Measurements from ENCODE around the gene RCCD1.

RCCD1 gene

DNA sequence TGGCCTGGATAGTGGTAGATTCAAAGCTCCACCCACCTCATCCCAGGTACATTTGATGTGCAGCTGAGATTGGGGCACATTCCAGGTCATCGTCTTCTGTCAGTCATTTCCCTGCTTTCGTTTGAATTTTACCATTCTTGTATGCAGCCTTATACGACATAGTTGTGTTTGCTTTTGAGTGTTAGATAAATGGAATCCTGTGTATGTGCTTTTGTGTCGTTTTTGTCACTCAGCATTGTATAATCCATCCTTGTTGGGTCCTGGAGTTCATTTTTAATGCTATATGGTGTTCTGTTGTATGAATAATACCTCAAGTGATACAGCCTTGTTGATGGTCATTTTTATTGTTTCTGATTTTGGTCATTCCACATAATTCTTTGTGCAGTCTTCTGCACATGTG, 7.3 kb downstream of the RCCD1 start:
- peaks cover 8% of the 10 kb centered on the region for H3K4me1 Mint-ChIP-seq
- H3K36me3 Mint-ChIP-seq = peaks cover 3% of the 10 kb centered on the region
- H3K4me3 Mint-ChIP-seq = no peak overlapping the region
- no peaks in the 10 kb centered on the region for H3K9me3 Mint-ChIP-seq
- H3K27ac Mint-ChIP-seq = no peak overlapping the region
- H3K27me3 Mint-ChIP-seq = no peaks in the 10 kb centered on the region

GRCh38 chr15:90966262-90966661, 11.6 kb downstream of the RCCD1 start:
- H3K4me3 Mint-ChIP-seq = no peak overlapping the region
- H3K9me3 Mint-ChIP-seq = no peaks in the 10 kb centered on the region
- peaks cover 3% of the 10 kb centered on the region for H3K36me3 Mint-ChIP-seq
- no peak overlapping the region for H3K27ac Mint-ChIP-seq
- H3K27me3 Mint-ChIP-seq = no peaks in the 10 kb centered on the region
- H3K4me1 Mint-ChIP-seq = peaks cover 4% of the 10 kb centered on the region

DNA sequence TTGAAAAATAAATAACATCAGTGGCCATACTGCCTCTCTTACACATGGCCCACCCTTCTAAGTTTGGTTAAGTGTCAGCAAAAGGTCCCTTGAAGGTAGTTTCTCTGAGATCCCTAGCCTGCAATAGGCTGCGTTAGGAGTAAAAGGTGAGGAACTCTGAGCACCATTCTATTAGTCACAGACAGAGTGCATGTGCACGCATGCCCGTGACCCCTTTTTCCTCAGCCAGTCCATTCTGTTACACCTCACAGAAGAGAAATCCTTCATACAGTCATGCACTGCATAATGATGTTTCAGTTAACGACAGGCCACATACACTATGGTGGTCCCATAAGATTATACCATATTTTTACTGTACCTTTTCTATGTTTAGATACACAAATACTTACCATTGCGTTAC, 12.5 kb downstream of the RCCD1 start:
- H3K4me1 Mint-ChIP-seq = peaks cover 2% of the 10 kb centered on the region
- H3K4me3 Mint-ChIP-seq = no peak overlapping the region
- no peak overlapping the region for H3K27ac Mint-ChIP-seq
- peaks cover under 1% of the 10 kb centered on the region for H3K36me3 Mint-ChIP-seq
- H3K9me3 Mint-ChIP-seq = no peaks in the 10 kb centered on the region
- H3K27me3 Mint-ChIP-seq = no peaks in the 10 kb centered on the region

GRCh38 chr15:90968434-90968833, 13.8 kb downstream of the RCCD1 start:
- H3K9me3 Mint-ChIP-seq = no peaks in the 10 kb centered on the region
- H3K4me3 Mint-ChIP-seq = no peak overlapping the region
- no peaks in the 10 kb centered on the region for H3K27me3 Mint-ChIP-seq
- H3K4me1 Mint-ChIP-seq = no peaks in the 10 kb centered on the region
- no peaks in the 10 kb centered on the region for H3K36me3 Mint-ChIP-seq
- no peak overlapping the region for H3K27ac Mint-ChIP-seq

GRCh38 chr15:90970274-90970673, 15.6 kb downstream of the RCCD1 start:
- no peaks in the 10 kb centered on the region for H3K27me3 Mint-ChIP-seq
- no peak overlapping the region for H3K27ac Mint-ChIP-seq
- H3K4me1 Mint-ChIP-seq = no peaks in the 10 kb centered on the region
- H3K36me3 Mint-ChIP-seq = peaks cover 5% of the 10 kb centered on the region
- no peaks in the 10 kb centered on the region for H3K9me3 Mint-ChIP-seq
- no peak overlapping the region for H3K4me3 Mint-ChIP-seq

- Mint-ChIP-seq H3K9me3 (no peaks in the 10 kb centered on the region), H3K4me1 (no peaks in the 10 kb centered on the region), H3K4me3 (no peak overlapping the region), H3K27ac (no peak overlapping the region), H3K36me3 (peaks cover 5% of the 10 kb centered on the region), H3K27me3 (no peaks in the 10 kb centered on the region)
Measured at GRCh38 chr15:90972133-90972532, 17.4 kb downstream of the RCCD1 start.

DNA sequence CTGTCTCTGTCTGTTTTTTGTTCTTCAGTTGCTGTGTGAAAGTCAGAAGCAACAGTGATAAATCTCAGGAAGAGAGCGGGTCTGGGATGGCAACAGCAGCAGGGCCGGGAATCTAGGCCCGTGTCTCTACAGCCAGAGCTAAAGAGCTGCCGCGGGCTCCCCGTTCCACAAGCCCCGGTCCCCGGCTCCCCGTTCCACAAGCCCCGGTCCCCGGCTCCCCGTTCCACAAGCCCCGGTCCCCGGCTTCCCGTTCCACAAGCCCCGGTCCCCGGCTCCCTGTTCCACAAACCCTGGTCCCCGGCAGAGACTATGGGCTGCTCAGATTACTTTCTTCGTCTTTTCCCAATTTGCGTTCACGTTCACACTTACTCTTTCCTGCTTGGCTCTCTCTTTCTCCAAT, 19.5 kb downstream of the RCCD1 start:
- H3K27ac Mint-ChIP-seq = no peak overlapping the region
- H3K9me3 Mint-ChIP-seq = no peaks in the 10 kb centered on the region
- H3K36me3 Mint-ChIP-seq = peaks cover 7% of the 10 kb centered on the region
- no peaks in the 10 kb centered on the region for H3K27me3 Mint-ChIP-seq
- no peak overlapping the region for H3K4me3 Mint-ChIP-seq
- H3K4me1 Mint-ChIP-seq = no peaks in the 10 kb centered on the region

GRCh38 chr15:90979582-90979981, 24.9 kb downstream of the RCCD1 start:
- Mint-ChIP-seq H3K4me3 (no peak overlapping the region), H3K27ac (no peak overlapping the region), H3K36me3 (peaks cover 2% of the 10 kb centered on the region), H3K4me1 (no peaks in the 10 kb centered on the region), H3K9me3 (no peaks in the 10 kb centered on the region), H3K27me3 (no peaks in the 10 kb centered on the region)

DNA sequence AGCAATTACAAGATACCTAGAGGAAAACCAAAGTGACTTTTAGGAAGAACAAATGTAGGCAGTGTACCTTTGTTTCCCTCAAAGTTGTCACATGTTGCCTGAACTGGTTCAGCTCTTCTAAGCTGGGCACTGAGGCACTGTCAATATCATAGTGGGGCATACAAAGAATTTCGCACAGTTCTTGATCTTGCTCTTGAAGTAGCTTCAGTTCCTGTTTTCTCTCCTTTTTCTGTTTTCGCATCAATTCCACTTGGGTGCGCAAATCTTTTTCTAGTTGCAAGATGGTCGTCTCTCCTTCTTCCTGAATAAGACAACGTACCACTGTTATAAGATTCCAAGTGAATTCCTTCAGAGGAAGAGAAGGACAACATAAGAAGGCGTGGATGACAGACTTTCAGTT, 27.0 kb downstream of the RCCD1 start:
- Mint-ChIP-seq H3K27ac (no peak overlapping the region), H3K36me3 (peaks cover 2% of the 10 kb centered on the region)

GRCh38 chr15:90982135-90982534, 27.5 kb downstream of the RCCD1 start:
- H3K27me3 Mint-ChIP-seq = no peaks in the 10 kb centered on the region
- no peaks in the 10 kb centered on the region for H3K9me3 Mint-ChIP-seq
- H3K36me3 Mint-ChIP-seq = peaks cover 2% of the 10 kb centered on the region
- no peak overlapping the region for H3K4me3 Mint-ChIP-seq
- H3K4me1 Mint-ChIP-seq = no peaks in the 10 kb centered on the region
- H3K27ac Mint-ChIP-seq = no peak overlapping the region

More for the DNA sequence above, 27.0 kb downstream of the RCCD1 start:
- no peaks in the 10 kb centered on the region for H3K4me1 Mint-ChIP-seq
- no peaks in the 10 kb centered on the region for H3K9me3 Mint-ChIP-seq
- no peak overlapping the region for H3K4me3 Mint-ChIP-seq
- H3K27me3 Mint-ChIP-seq = no peaks in the 10 kb centered on the region

GRCh38 chr15:90986790-90987507, 32.3 kb downstream of the RCCD1 start:
- H3K4me3 Mint-ChIP-seq = no peak overlapping the region

DNA sequence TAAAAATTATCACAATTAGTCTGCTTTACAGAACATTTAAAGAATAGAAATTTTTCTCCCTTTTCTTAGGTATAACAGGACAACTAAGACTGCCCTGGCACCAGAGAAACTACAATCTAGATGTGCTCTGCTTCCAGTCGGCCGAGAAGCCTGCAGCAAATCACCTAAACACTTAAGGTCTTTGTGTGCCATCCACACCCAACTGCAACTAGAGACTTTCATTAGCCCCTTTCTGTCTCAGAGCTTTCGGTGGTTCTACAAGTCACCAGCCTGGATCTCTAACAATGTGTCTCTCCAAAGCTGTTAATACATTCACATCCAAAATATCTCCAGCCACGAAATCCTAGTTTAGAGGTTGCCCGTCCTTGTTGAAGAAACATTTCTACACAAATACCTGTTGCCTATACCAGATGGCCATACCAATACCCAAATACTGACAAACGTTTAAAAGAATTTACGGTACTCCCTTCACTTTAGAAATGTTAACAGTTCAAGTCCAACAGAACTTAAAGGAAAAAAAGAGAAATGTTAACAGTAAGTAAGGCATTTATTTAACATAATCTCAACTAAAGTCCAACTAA, 33.0 kb downstream of the RCCD1 start:
- peaks cover 5% of the 10 kb centered on the region for H3K4me1 Mint-ChIP-seq
- no peaks in the 10 kb centered on the region for H3K36me3 Mint-ChIP-seq
- no peak overlapping the region for H3K27ac Mint-ChIP-seq
- no peaks in the 10 kb centered on the region for H3K9me3 Mint-ChIP-seq
- no peaks in the 10 kb centered on the region for H3K27me3 Mint-ChIP-seq
- no peak overlapping the region for H3K4me3 Mint-ChIP-seq

More at GRCh38 chr15:90986790-90987507, 32.3 kb downstream of the RCCD1 start:
- Mint-ChIP-seq H3K27me3 (no peaks in the 10 kb centered on the region), H3K9me3 (no peaks in the 10 kb centered on the region), H3K4me1 (peaks cover 5% of the 10 kb centered on the region), H3K36me3 (no peaks in the 10 kb centered on the region), H3K27ac (no peak overlapping the region)

DNA sequence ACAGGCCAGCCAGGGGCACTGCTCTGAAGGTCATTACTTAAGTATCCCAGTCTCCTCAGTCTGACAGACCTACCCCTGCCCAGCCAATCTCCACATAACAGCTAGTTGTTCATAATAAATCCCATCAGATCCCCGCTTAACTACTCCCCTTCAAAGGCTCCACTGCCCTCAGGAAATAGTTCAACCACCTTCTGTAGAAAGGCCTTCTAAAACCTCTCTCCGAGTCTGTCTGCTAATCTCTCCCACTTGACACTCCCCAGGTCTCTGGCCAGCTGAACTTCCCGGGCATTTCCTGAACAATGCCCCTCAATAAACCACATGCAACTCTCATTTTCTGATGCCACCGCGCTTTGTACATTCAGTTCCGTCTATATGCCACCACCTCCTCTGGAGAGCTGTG, 33.6 kb downstream of the RCCD1 start:
- H3K4me1 Mint-ChIP-seq = peaks cover 5% of the 10 kb centered on the region

DNA sequence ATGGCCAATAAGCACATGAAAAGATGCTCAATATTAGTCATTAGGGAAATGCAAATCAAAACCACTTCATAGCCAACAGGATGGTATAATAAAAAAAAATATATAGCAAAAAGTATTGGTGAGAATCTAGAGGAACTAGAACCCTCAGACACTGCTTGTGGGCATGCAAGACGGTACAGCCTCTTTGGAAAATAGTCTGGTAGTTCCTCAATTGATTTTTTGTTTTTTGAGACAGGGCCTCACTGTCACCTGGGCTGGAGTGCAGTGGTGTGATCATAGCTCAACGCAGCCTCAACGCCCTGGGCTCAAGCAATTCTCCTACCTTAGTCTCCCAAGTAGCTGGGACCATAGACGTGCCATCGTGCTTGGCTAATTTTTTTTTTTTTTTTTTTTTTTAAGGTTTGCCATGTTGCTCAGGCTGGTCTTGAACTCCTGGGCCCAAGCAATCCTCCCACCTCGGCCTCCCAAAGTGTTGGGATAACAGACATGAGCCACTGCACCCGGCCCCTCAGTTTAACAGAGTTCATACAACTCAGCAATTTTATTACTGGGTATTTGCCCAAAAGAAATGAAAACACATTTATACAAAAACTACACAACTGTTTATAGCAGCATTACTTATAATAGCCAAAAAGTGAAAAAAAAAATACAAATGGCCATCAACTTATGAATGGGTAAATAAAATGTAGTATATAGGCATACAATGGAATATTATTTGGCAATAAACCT, 34.5 kb downstream of the RCCD1 start:
- no peak overlapping the region for H3K4me3 Mint-ChIP-seq
- no peaks in the 10 kb centered on the region for H3K36me3 Mint-ChIP-seq
- no peak overlapping the region for H3K27ac Mint-ChIP-seq
- H3K4me1 Mint-ChIP-seq = peaks cover 9% of the 10 kb centered on the region
- no peaks in the 10 kb centered on the region for H3K27me3 Mint-ChIP-seq
- H3K9me3 Mint-ChIP-seq = no peaks in the 10 kb centered on the region

More for the DNA sequence above, 33.6 kb downstream of the RCCD1 start:
- Mint-ChIP-seq H3K27me3 (no peaks in the 10 kb centered on the region), H3K27ac (no peak overlapping the region), H3K36me3 (no peaks in the 10 kb centered on the region), H3K4me3 (no peak overlapping the region), H3K9me3 (no peaks in the 10 kb centered on the region)

GRCh38 chr15:90990446-90990845, 35.8 kb downstream of the RCCD1 start:
- H3K4me3 Mint-ChIP-seq = no peak overlapping the region
- no peak overlapping the region for H3K27ac Mint-ChIP-seq
- H3K27me3 Mint-ChIP-seq = no peaks in the 10 kb centered on the region
- peaks cover 18% of the 10 kb centered on the region for H3K4me1 Mint-ChIP-seq
- H3K36me3 Mint-ChIP-seq = no peaks in the 10 kb centered on the region
- H3K9me3 Mint-ChIP-seq = no peaks in the 10 kb centered on the region

GRCh38 chr15:90991587-90992285, 37.1 kb downstream of the RCCD1 start:
- Mint-ChIP-seq H3K4me3 (no peak overlapping the region), H3K4me1 (peaks cover 20% of the 10 kb centered on the region), H3K36me3 (no peaks in the 10 kb centered on the region), H3K27me3 (no peaks in the 10 kb centered on the region), H3K9me3 (no peaks in the 10 kb centered on the region), H3K27ac (peak overlapping the region; percentile 16)

Data from activated naive CD4-positive, alpha-beta T cell treated with anti-CD3 and anti-CD28 coated beads, Interleukin-2, amount 50 U/mL, for 24 hours (primary cell).